Esophagus muscularis mucosa (tissue), 4 donors: Measurements from ENCODE around the gene CLCN7.

Experiments used
- CTCF ChIP-seq, 3 experiments: fragments of 200-600 bp in 2 of 3; fragments of 450-650 bp in 1 of 3; sonication (generic) in 2 of 3; IDR thresholded peaks; one replicate each; pipeline ENCODE4 v1.5.1; 2017 to 2019; ENCODE audit warnings: antibody characterized with exemption in 3 of 3, mild to moderate bottlenecking in 2 of 3, moderate library complexity in 1 of 3
- EP300 ChIP-seq: sonication (generic); formaldehyde crosslinking; IDR thresholded peaks from one replicate; pipeline ENCODE4 v1.6.1; 2017; ENCODE audit warnings: antibody characterized with exemption
- POLR2A ChIP-seq: fragments of 450-650 bp; IDR thresholded peaks from one replicate; pipeline ENCODE4 v1.6.1; 2017; ENCODE audit warnings: antibody characterized with exemption, moderate library complexity, mild to moderate bottlenecking, low read depth
- POLR2AphosphoS5 ChIP-seq, 2 donors: sonication (generic); formaldehyde crosslinking; IDR thresholded peaks; one replicate each; pipeline ENCODE4 v1.6.1; 2017; ENCODE audit warnings: antibody characterized with exemption in 2 of 2

DNA sequence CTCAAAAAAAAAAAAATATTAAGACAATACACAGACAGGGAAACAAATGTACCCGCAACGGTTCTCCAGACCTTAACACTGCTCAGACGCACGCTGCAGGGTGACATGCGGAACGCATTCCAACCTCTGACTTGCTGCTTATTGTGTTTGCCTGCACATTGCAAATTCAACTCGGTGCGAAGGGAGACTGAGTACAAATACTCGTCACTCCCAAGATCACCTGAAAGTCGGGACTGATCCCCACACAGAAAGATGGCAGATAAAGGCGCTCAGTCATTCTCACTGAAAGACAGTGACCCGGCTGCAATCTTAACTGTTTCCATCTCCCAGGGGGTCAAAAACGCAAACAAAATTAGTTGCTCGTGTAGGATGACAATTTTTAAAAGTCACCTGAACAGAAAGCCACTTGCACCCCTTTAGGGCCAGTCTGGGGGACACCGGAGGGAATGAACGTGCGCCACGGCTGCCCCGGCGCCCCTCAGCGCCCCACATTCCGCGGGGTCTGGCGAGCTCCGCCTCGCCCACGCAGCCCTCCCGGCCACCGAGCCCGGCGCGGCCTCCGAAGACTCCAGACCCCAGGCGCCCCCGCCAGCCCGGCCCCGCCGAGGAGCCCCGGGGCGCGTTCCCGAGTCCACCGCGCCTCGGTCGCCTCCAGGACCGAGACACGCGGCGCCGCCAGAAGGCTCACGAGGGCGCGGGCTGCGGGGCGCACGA is 589 bp downstream of the CLCN7 start:
- TF ChIP-seq CTCF (IDR thresholded peaks at IDR 0.05) (no peak), EP300 (no peak), POLR2A (no peak), POLR2AphosphoS5 (IDR thresholded peaks at IDR 0.05) (no peak)
